NT2/D1 (cell line): ENCODE measurements around the gene PSMD1.

Experiments
- SUZ12 ChIP-seq: IDR thresholded peaks from 2 replicates; pipeline ENCODE4 v1.6.1; 2011; ENCODE audit not compliant: insufficient read length, insufficient read depth; ENCODE audit errors: extremely low read depth
- YY1 ChIP-seq: IDR thresholded peaks from 2 replicates; pipeline ENCODE4 v1.6.1; 2011; ENCODE audit not compliant: insufficient read length, insufficient read depth
- ZNF274 ChIP-seq: IDR thresholded peaks from 2 replicates; pipeline ENCODE4 v1.6.1; 2011; ENCODE audit warnings: mild to moderate bottlenecking, low read depth, low read length

- TF ChIP-seq YY1 (no peak), SUZ12 (no peak), ZNF274 (no peak)
These were observed 38.2 kb downstream of the PSMD1 start for GRCh38 chr2:231094736-231095346.
